SU-DHL-6 (cell line): Measurements from ENCODE around the gene GPC1.

Experiments used
- EZH2phosphoT487 ChIP-seq: fragments of 200-600 bp; sonication (generic), shearing (Covaris generic); conservative IDR thresholded peaks from 2 replicates; pipeline ENCODE4 v1.6.1; 2018; ENCODE audit warnings: mild to moderate bottlenecking, antibody characterized with exemption, low read length, moderate library complexity, mixed read lengths
- TF ChIP-seq, protein P1 (sequence below): fragments of 200-600 bp; sonication (generic); IDR thresholded peaks from one replicate; pipeline ENCODE4 v1.5.1; 2017; ENCODE audit warnings: antibody characterized with exemption, mild to moderate bottlenecking, low read length, moderate library complexity; ENCODE audit not compliant: insufficient read depth, poor library complexity, severe bottlenecking

DNA sequence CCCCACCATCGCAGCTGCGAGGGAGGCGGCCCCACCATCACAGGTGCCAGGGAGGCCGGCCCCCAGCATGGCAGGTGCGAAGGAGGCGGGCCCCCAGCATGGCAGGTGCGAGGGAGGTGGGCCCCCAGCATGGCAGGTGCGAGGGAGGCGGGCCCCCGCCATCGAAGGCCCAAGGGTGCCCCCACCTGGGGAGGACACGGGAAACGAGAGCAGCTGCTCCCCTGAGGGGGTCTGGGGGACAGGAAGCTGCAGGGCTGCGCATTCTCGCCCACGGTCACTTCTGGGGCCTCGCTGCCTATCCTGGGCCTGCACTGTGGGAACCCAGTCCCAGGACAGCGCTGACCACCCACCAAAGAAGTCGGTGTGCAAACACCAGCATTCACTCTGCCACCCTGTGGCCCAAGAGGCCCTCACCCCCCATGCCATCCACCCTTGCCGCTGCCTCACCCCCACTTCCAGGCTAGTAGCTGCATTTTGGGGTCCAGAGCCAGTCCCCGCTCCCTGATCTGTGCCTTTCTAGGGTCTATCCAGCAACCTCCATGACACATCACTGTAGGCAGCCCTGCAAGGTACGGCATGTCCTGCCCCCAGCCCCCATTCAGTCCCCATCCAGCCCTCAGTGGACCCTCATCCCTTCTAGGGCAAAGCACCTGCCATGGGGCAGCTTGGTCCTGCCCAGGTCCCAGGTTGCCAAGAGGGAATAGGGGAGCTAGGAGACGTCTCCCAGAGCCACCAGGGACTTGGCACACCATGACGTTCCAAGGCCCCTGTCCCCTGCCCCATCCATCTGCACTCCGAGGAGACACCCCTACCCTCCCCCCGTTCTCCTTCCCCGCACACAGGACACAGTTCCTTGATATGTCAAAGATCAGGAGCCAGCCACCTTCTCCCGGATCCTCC is 24.0 kb upstream of the GPC1 start:
- TF ChIP-seq, protein P1, sequence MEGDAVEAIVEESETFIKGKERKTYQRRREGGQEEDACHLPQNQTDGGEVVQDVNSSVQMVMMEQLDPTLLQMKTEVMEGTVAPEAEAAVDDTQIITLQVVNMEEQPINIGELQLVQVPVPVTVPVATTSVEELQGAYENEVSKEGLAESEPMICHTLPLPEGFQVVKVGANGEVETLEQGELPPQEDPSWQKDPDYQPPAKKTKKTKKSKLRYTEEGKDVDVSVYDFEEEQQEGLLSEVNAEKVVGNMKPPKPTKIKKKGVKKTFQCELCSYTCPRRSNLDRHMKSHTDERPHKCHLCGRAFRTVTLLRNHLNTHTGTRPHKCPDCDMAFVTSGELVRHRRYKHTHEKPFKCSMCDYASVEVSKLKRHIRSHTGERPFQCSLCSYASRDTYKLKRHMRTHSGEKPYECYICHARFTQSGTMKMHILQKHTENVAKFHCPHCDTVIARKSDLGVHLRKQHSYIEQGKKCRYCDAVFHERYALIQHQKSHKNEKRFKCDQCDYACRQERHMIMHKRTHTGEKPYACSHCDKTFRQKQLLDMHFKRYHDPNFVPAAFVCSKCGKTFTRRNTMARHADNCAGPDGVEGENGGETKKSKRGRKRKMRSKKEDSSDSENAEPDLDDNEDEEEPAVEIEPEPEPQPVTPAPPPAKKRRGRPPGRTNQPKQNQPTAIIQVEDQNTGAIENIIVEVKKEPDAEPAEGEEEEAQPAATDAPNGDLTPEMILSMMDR = no peak
- no peak for TF ChIP-seq EZH2phosphoT487
